PC-3 (cell line): Measurements from ENCODE around the gene PIP5K1C. TPM values are rescaled to one million over a fixed set of nuclear protein-coding genes. Genes with fewer than 3 reads are reported as not detected.

ENCODE experiments used
- ATAC-seq: fragments of 200-7000 bp; cut with Tn5 transposase; 2 replicates; pipeline ENCODE4 v1.9.1; 2020; ENCODE audit warnings: mild to moderate bottlenecking, moderate library complexity
- BruUV-seq: library from RNA; stranded (reverse); fragments of 400-500 nt; replicated peaks from 2 replicates; lab custom pipeline; 2021; lab: Mats Ljungman, UMichigan
- CTCF ChIA-PET: fragments of 300-600 bp; sonication (Branson Sonifier 250); formaldehyde crosslinking; loops from one replicate; lab custom pipeline; 2022; ENCODE audit warnings: antibody characterized with exemption; lab: Charles Lee
- POLR2A ChIA-PET: fragments of 300-600 bp; sonication (Branson Sonifier 250); formaldehyde crosslinking; loops from one replicate; lab custom pipeline; 2022; ENCODE audit warnings: antibody characterized with exemption; ENCODE audit not compliant: unreplicated experiment; lab: Charles Lee
- DNase-seq: peaks from one replicate; pipeline ENCODE4 v3.0.0-alpha.2; 2015
- H2AFZ ChIP-seq: fragments of 300-600 bp; sonication (generic); 2 replicates; pipeline ENCODE4 v1.6.0; 2016; ENCODE audit warnings: antibody characterized with exemption, low read length
- H3F3A ChIP-seq: fragments of 300-600 bp; sonication (generic); one replicate; pipeline ENCODE4 v1.6.0; 2017; ENCODE audit warnings: antibody characterized with exemption, low read length, control low read depth, mild to moderate bottlenecking; ENCODE audit not compliant: unreplicated experiment
- H3K27ac ChIP-seq: fragments of 300-600 bp; sonication (generic); 2 replicates; pipeline ENCODE4 v1.5.1; 2016; ENCODE audit warnings: mild to moderate bottlenecking, low read length
- H3K27me3 ChIP-seq: fragments of 300-600 bp; sonication (generic); 2 replicates; pipeline ENCODE4 v1.6.1; 2016; ENCODE audit warnings: low read length, mixed read lengths
- H3K36me3 ChIP-seq: fragments of 300-600 bp; sonication (generic); 2 replicates; pipeline ENCODE4 v1.6.1; 2016; ENCODE audit warnings: low read depth, mixed run types, low read length, mixed read lengths
- H3K4me1 ChIP-seq: fragments of 300-600 bp; sonication (generic); 2 replicates; pipeline ENCODE4 v1.5.1; 2016; ENCODE audit warnings: low read length; ENCODE audit not compliant: insufficient read depth
- H3K4me2 ChIP-seq: fragments of 300-600 bp; sonication (generic); 2 replicates; pipeline ENCODE4 v1.6.0; 2016; ENCODE audit warnings: low read length
- H3K4me3 ChIP-seq: fragments of 300-600 bp; sonication (generic); 2 replicates; pipeline ENCODE4 v1.5.1; 2016; ENCODE audit warnings: mild to moderate bottlenecking, low read length, mixed read lengths
- H3K79me2 ChIP-seq: fragments of 300-600 bp; sonication (generic); 2 replicates; pipeline ENCODE4 v1.6.1; 2017; ENCODE audit warnings: low read length, mixed read lengths
- H3K9ac ChIP-seq: fragments of 300-600 bp; sonication (generic); 2 replicates; pipeline ENCODE4 v1.6.0; 2016; ENCODE audit warnings: mild to moderate bottlenecking, low read length
- H3K9me2 ChIP-seq: fragments of 300-600 bp; sonication (generic); replicated peaks from 2 replicates; pipeline ENCODE4 v1.6.1; 2016; ENCODE audit warnings: mixed run types, low read length, mixed read lengths
- H3K9me3 ChIP-seq: fragments of 300-600 bp; sonication (generic); 2 replicates; pipeline ENCODE4 v1.6.1; 2016; ENCODE audit warnings: low read length, mixed read lengths
- H4K20me1 ChIP-seq: fragments of 300-600 bp; sonication (generic); 2 replicates; pipeline ENCODE4 v1.6.1; 2016; ENCODE audit warnings: low read length, mixed read lengths
- CTCF ChIP-seq: fragments of 300-600 bp; sonication (generic); conservative IDR thresholded peaks from 2 replicates; pipeline ENCODE4 v1.5.1; 2017; ENCODE audit warnings: antibody characterized with exemption, low read depth, mild to moderate bottlenecking, low read length
- EZH2 ChIP-seq: fragments of 300-600 bp; sonication (generic); IDR thresholded peaks from one replicate; pipeline ENCODE4 v1.6.1; 2017; ENCODE audit warnings: antibody characterized with exemption, mild to moderate bottlenecking, low read length; ENCODE audit not compliant: unreplicated experiment
- EZH2phosphoT487 ChIP-seq: fragments of 300-600 bp; sonication (generic); IDR thresholded peaks from 2 replicates; pipeline ENCODE4 v1.6.1; 2018; ENCODE audit warnings: mild to moderate bottlenecking, antibody characterized with exemption, low read length, borderline replicate concordance
- intact Hi-C: fragments of 100-400 bp; cut with micrococcal nuclease; formaldehyde crosslinking; loops from 2 replicates; pipeline ENCODE4 v1.9.0; 2023
- total RNA-seq: library from RNA; depleted of rRNA; stranded (reverse); fragments of >200 nt; gene quantifications from 2 replicates; pipeline ENCODE4 v1.2.3, GENCODE V29; 2014

The PIP5K1C gene
- total RNA-seq, 1 experiment from 2014 or later, result 16.1 TPM

GRCh38 chr19:3644351-3645066 is 55.8 kb downstream of the PIP5K1C start:
- Histone ChIP-seq H3K36me3 (no peaks in the 10 kb centered on the region), H3K9me2 (no peaks in the 10 kb centered on the region), H3K4me3 (no peak overlapping the region), H3K27me3 (no peaks in the 10 kb centered on the region), H3K4me1 (no peaks in the 10 kb centered on the region), H3K9ac (no peak overlapping the region), H3K9me3 (no peaks in the 10 kb centered on the region), H2AFZ (no peak overlapping the region), H3F3A (no peaks in the 10 kb centered on the region), H4K20me1 (no peaks in the 10 kb centered on the region), H3K27ac (no peak overlapping the region), H3K4me2 (no peak overlapping the region), H3K79me2 (no peaks in the 10 kb centered on the region)
- ChIA-PET POLR2A (no interaction called here), CTCF (no interaction called here)
- TF ChIP-seq EZH2phosphoT487 (no peak), EZH2 (no peak), CTCF (no peak)
- DNase-seq (no peak), ATAC-seq (no peak; the same call in 1 of the 2 replicates)
- BruUV-seq, result no TSS peak
- intact Hi-C loops, result no loop called here

- no TSS peak for BruUV-seq
- H3K4me3 ChIP-seq, result no peak overlapping the region
- H3K79me2 ChIP-seq, result no peaks in the 10 kb centered on the region
- CTCF ChIA-PET, result no interaction called here
- H3K9me3 ChIP-seq, result no peaks in the 10 kb centered on the region
- no peak for ATAC-seq
- intact Hi-C loops, result no loop called here
- H4K20me1 ChIP-seq, result no peaks in the 10 kb centered on the region
- H3K9me2 ChIP-seq, result no peaks in the 10 kb centered on the region
- H3K27ac ChIP-seq, result no peak overlapping the region
- no peak for DNase-seq
- no peaks in the 10 kb centered on the region for H3K36me3 ChIP-seq
- POLR2A ChIA-PET, result no interaction called here
- H3K27me3 ChIP-seq, result no peaks in the 10 kb centered on the region
- no peaks in the 10 kb centered on the region for H3F3A ChIP-seq
- no peak for TF ChIP-seq EZH2
- TF ChIP-seq EZH2phosphoT487, result no peak
- no peak for TF ChIP-seq CTCF
- H3K4me2 ChIP-seq, result no peak overlapping the region
- no peak overlapping the region for H2AFZ ChIP-seq
- H3K4me1 ChIP-seq, result no peaks in the 10 kb centered on the region
- no peak overlapping the region for H3K9ac ChIP-seq
Observed at GRCh38 chr19:3643674-3644313, 56.5 kb downstream of the PIP5K1C start.

GRCh38 chr19:3642987-3643673 is 57.1 kb downstream of the PIP5K1C start:
- TF ChIP-seq EZH2 (no peak), EZH2phosphoT487 (no peak), CTCF (no peak)
- BruUV-seq, result no TSS peak

More at GRCh38 chr19:3642987-3643673, 57.1 kb downstream of the PIP5K1C start:
- Histone ChIP-seq H3K9me3 (no peaks in the 10 kb centered on the region), H3K79me2 (no peaks in the 10 kb centered on the region), H3F3A (no peaks in the 10 kb centered on the region), H3K27me3 (no peaks in the 10 kb centered on the region), H3K27ac (no peak overlapping the region), H3K4me2 (no peak overlapping the region), H3K9me2 (no peaks in the 10 kb centered on the region), H3K4me3 (no peak overlapping the region), H3K4me1 (no peaks in the 10 kb centered on the region), H4K20me1 (no peaks in the 10 kb centered on the region), H2AFZ (no peak overlapping the region), H3K36me3 (no peaks in the 10 kb centered on the region), H3K9ac (no peak overlapping the region)
- intact Hi-C loops, result no loop called here
- ChIA-PET POLR2A (no interaction called here), CTCF (no interaction called here)
- ATAC-seq, result no peak
- no peak for DNase-seq
